ENCODE measurements around the gene TBC1D21.

TBC1D21 gene

GRCh38 chr15:73873889-73874511 is 636 bp downstream of the TBC1D21 start:
- H3K4me3 ChIP-seq (replicated peaks in 1 of 2; ENCODE audit: low read depth in 2 of 2, low read length in 2 of 2): no peak overlapping the region
- peak; percentile 72 to 78 for DNase-seq (ENCODE audit: low read depth in 2 of 2)
- peak; percentile 64 for TF ChIP-seq CTCF (IDR thresholded peaks at IDR 0.05; ENCODE audit: low read depth, low read length)

- no peak for DNase-seq (ENCODE audit: low read depth in 2 of 2)
- no peak for TF ChIP-seq CTCF (IDR thresholded peaks at IDR 0.05; ENCODE audit: low read depth, low read length)
- no peak overlapping the region for H3K4me3 ChIP-seq (replicated peaks in 1 of 2; ENCODE audit: low read depth in 2 of 2, low read length in 2 of 2)
These were observed 6.1 kb downstream of the TBC1D21 start for GRCh38 chr15:73879426-73879825.

- no peak for DNase-seq (ENCODE audit: low read depth in 2 of 2)
- no peak for TF ChIP-seq CTCF (IDR thresholded peaks at IDR 0.05; ENCODE audit: low read depth, low read length)
- no peak overlapping the region for H3K4me3 ChIP-seq (replicated peaks in 1 of 2; ENCODE audit: low read depth in 2 of 2, low read length in 2 of 2)
These were observed 8.4 kb downstream of the TBC1D21 start for GRCh38 chr15:73881579-73882320.

GRCh38 chr15:73882761-73883419 is 9.5 kb downstream of the TBC1D21 start:
- DNase-seq (ENCODE audit: low read depth in 2 of 2): no peak
- TF ChIP-seq CTCF (IDR thresholded peaks at IDR 0.05; ENCODE audit: low read depth, low read length): no peak
- no peak overlapping the region for H3K4me3 ChIP-seq (replicated peaks in 1 of 2; ENCODE audit: low read depth in 2 of 2, low read length in 2 of 2)

GRCh38 chr15:73884159-73884558 is 10.8 kb downstream of the TBC1D21 start:
- no peak for TF ChIP-seq CTCF (IDR thresholded peaks at IDR 0.05; ENCODE audit: low read depth, low read length)
- DNase-seq (ENCODE audit: low read depth in 2 of 2): no peak

GRCh38 chr15:73885954-73886700 is 12.8 kb downstream of the TBC1D21 start:
- H3K4me3 ChIP-seq (replicated peaks in 1 of 2; ENCODE audit: low read depth in 2 of 2, low read length in 2 of 2): no peak overlapping the region
- TF ChIP-seq CTCF (IDR thresholded peaks at IDR 0.05; ENCODE audit: low read depth, low read length): no peak
- DNase-seq (ENCODE audit: low read depth in 2 of 2): no peak

More at GRCh38 chr15:73884159-73884558, 10.8 kb downstream of the TBC1D21 start:
- no peak overlapping the region for H3K4me3 ChIP-seq (replicated peaks in 1 of 2; ENCODE audit: low read depth in 2 of 2, low read length in 2 of 2)
